HUES64 (cell line): Measurements from ENCODE around the gene FBXW7.

ENCODE experiments used
- H3K27ac ChIP-seq: 2 replicates; pipeline ENCODE4 v1.7.0; 2013; ENCODE audit warnings: low read depth, low read length, inconsistent platforms
- H3K27me3 ChIP-seq: 2 replicates; pipeline ENCODE4 v1.6.1; 2013; ENCODE audit warnings: mild to moderate bottlenecking, low read length; ENCODE audit not compliant: insufficient read depth
- H3K36me3 ChIP-seq: 2 replicates; pipeline ENCODE4 v1.6.1; 2013; ENCODE audit warnings: mild to moderate bottlenecking, low read length; ENCODE audit not compliant: insufficient read depth
- H3K4me1 ChIP-seq: 2 replicates; pipeline ENCODE4 v1.6.1; 2013; ENCODE audit warnings: mild to moderate bottlenecking, low read length, moderate library complexity; ENCODE audit not compliant: insufficient read depth
- H3K4me3 ChIP-seq: 2 replicates; pipeline ENCODE4 v1.5.1; 2013; ENCODE audit warnings: mild to moderate bottlenecking, low read length, moderate library complexity
- H3K9ac ChIP-seq: 2 replicates; pipeline ENCODE4 v1.6.1; 2013; ENCODE audit warnings: mild to moderate bottlenecking, low read depth, low read length
- H3K9me3 ChIP-seq: 2 replicates; pipeline ENCODE4 v1.6.1; 2013; ENCODE audit warnings: low read depth, low read length; ENCODE audit not compliant: insufficient read depth
- WGBS: fragments of 150-250, 120-280 bp; methylation state at CpG from one replicate; pipeline ENCODE4 v1.1.7; 2013; ENCODE audit warnings: missing lambda C conversion rate; 5-methylcytosine and 5-hydroxymethylcytosine counted together

FBXW7 gene

DNA sequence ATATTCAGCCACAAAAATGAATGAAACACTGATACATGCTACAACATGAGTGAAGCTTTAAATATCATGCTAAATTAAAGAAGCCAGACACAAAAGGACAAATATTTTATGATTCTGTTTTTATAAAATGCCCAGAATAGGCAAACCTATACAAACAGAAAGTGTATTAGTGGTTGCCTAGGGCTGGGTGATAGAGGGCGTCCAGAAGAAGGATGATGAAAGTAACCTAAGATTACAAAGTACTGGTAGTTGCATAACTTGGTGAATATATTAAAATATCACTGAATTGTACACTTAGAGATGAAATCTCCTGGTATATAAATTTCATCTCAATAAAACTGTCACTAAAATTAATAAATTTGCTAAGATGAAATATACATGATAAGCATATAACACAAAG, 67.5 kb downstream of the FBXW7 start:
- Histone ChIP-seq H3K36me3 (no peaks in the 10 kb centered on the region), H3K27me3 (no peaks in the 10 kb centered on the region), H3K9me3 (no peaks in the 10 kb centered on the region), H3K27ac (no peak overlapping the region), H3K4me3 (no peak overlapping the region), H3K4me1 (0 out of 2 replicates have a peak, but pooled peaks cover 3% of the 10 kb centered on the region), H3K9ac (no peak overlapping the region)
- no CpG with 5 or more reads among the region's 1 CpG for WGBS

DNA sequence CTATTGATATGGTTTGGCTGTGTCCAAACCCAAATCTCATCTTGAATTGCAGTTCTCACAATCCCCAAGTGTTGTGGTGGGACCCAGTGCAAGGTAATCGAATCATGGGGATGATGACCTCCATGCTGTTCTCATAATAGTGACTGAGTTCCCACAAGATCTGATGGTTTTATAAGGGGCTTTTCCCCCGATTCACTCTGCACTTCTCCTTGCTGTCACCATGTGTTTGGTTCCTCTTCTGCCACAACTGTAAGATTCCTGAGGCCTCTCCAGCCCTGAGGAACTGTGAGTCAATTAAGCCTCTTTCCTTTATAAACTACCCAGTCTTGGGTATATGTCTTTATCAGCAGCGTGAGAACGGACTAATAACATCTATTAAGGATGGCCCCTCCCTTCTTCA, 68.8 kb downstream of the FBXW7 start:
- Histone ChIP-seq H3K27ac (no peak overlapping the region), H3K4me3 (no peak overlapping the region)
- 95% methylated on average over 4 of the region's 4 CpGs for WGBS

DNA sequence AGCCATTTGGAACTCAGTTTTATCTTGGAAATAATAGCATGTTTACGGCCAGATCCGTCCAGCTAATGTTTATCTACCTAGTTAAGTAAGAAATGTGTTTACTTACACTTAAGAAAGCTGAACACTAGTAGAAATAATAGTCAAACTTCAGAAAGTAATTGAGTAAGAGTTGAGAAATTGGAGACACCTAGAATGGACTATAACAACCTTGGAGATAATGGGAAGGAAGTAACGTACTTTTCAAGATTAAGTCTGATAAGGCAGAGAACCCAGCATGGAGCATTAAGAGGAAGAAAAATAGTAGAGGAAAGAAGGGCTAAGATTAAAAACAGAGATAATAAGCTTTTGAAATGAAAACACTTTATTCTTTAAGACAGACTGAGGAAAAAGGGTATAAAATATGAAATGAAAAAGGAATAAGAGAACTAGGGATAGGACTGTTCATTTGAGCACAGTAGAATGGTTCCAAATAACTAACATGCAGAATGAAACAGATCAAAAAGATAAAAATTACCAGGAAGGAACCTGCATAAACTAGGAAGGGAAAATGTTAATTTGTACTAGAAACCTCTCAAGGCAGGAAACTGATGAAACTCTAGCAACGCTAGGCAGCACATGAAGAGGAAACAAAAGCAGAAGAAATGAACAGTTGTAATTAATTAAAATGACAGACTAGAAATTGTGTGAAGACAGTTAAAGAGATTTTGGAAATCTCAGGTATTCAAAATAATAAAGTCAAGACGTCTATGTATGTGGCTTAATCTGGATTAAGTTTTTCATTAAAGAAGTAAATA, 71.7 kb downstream of the FBXW7 start:
- H3K9ac ChIP-seq = no peak overlapping the region
- no peaks in the 10 kb centered on the region for H3K36me3 ChIP-seq

More for the DNA sequence above, 68.8 kb downstream of the FBXW7 start:
- Histone ChIP-seq H3K9me3 (no peaks in the 10 kb centered on the region), H3K27me3 (no peaks in the 10 kb centered on the region), H3K36me3 (no peaks in the 10 kb centered on the region), H3K4me1 (0 out of 2 replicates have a peak, but pooled peaks cover 3% of the 10 kb centered on the region), H3K9ac (no peak overlapping the region)

DNA sequence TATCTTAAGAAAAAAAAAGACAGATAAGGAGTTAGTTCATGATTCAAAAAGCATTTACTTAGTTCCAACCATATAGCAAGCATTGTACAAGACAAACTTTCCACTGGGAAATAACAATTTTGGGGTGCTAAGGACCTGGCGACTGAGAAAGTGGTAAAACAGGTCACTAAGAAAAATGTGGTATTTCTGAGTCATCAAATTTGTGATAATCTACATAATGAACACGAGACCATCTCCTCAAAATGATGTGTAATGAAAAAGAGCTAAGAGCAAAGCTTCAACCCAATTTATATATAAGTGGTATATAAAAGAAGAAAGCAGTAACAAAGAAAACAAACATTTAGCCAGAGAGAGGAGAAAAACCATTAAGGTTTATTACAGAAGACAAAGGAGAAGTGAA, 72.3 kb downstream of the FBXW7 start:
- Histone ChIP-seq H3K4me3 (no peak overlapping the region), H3K9ac (no peak overlapping the region), H3K9me3 (no peaks in the 10 kb centered on the region), H3K27ac (no peak overlapping the region), H3K36me3 (no peaks in the 10 kb centered on the region), H3K27me3 (no peaks in the 10 kb centered on the region), H3K4me1 (0 out of 2 replicates have a peak, but pooled peaks cover 3% of the 10 kb centered on the region)
- WGBS = 92% methylated on average over 1 of the region's 2 CpGs

More for the DNA sequence above, 71.7 kb downstream of the FBXW7 start:
- Histone ChIP-seq H3K27me3 (no peaks in the 10 kb centered on the region), H3K9me3 (no peaks in the 10 kb centered on the region), H3K4me1 (0 out of 2 replicates have a peak, but pooled peaks cover 3% of the 10 kb centered on the region), H3K4me3 (no peak overlapping the region), H3K27ac (no peak overlapping the region)
- 89% methylated on average over 4 of the region's 5 CpGs for WGBS

DNA sequence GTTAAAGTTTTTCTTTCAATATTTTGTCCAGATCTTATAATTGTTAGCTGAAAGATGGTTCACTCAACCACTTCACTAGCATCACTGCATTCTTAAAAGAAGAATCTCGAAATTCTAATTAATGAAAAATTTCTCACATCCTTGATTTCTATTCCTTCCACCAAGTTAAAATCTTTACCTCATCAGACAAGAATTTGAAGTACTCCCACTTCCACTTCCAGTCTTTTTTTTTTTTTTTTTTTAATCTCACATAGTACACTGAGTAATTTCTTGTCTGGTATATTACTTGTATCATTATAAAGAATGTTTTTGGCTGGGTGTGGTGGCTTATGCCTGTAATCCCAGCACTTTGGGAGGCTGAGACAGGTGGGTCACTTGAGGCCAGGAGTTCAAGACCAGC, 73.2 kb downstream of the FBXW7 start:
- Histone ChIP-seq H3K36me3 (no peaks in the 10 kb centered on the region), H3K4me3 (no peak overlapping the region), H3K4me1 (0 out of 2 replicates have a peak, but pooled peaks cover 3% of the 10 kb centered on the region), H3K9ac (no peak overlapping the region), H3K27ac (no peak overlapping the region), H3K27me3 (no peaks in the 10 kb centered on the region), H3K9me3 (no peaks in the 10 kb centered on the region)
- WGBS = 92% methylated on average over 1 of the region's 1 CpG

GRCh38 chr4:152462047-152462446, 73.8 kb downstream of the FBXW7 start:
- Histone ChIP-seq H3K27ac (no peak overlapping the region), H3K4me1 (0 out of 2 replicates have a peak, but pooled peaks cover 3% of the 10 kb centered on the region), H3K9ac (no peak overlapping the region), H3K36me3 (no peaks in the 10 kb centered on the region), H3K27me3 (no peaks in the 10 kb centered on the region), H3K4me3 (no peak overlapping the region), H3K9me3 (no peaks in the 10 kb centered on the region)
- 92% methylated on average over 2 of the region's 2 CpGs for WGBS

GRCh38 chr4:152460488-152460887, 75.4 kb downstream of the FBXW7 start:
- H3K4me1 ChIP-seq = 0 out of 2 replicates have a peak, but pooled peaks cover 3% of the 10 kb centered on the region
- no peaks in the 10 kb centered on the region for H3K27me3 ChIP-seq
- no peak overlapping the region for H3K27ac ChIP-seq
- no peaks in the 10 kb centered on the region for H3K9me3 ChIP-seq
- WGBS = 88% methylated on average over 1 of the region's 1 CpG
- H3K36me3 ChIP-seq = no peaks in the 10 kb centered on the region
- no peak overlapping the region for H3K9ac ChIP-seq
- no peak overlapping the region for H3K4me3 ChIP-seq

DNA sequence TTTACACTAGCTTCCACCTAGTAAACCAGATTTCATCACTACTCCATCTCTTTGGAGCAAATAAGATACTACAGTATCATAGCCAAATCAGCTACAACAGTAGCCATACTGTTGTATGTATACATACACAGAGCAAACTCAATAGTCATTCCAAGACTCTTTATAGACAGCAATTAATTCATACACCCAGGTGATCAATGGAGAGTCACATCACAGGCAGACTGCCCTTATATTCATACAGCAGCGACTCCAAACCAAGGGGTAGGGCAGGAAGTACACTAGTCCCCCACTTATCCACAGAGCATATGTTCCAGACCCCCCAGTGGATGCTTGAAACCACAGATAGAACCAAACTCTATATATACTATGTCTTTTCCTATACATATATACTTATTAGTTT, 76.6 kb downstream of the FBXW7 start:
- Histone ChIP-seq H3K36me3 (no peaks in the 10 kb centered on the region), H3K27me3 (no peaks in the 10 kb centered on the region), H3K9ac (no peak overlapping the region), H3K27ac (no peak overlapping the region), H3K4me1 (0 out of 2 replicates have a peak, but pooled peaks cover 3% of the 10 kb centered on the region), H3K9me3 (no peaks in the 10 kb centered on the region), H3K4me3 (no peak overlapping the region)
- 98% methylated on average over 1 of the region's 1 CpG for WGBS

GRCh38 chr4:152458801-152459302, 77.0 kb downstream of the FBXW7 start:
- H3K27me3 ChIP-seq = no peaks in the 10 kb centered on the region
- H3K27ac ChIP-seq = no peak overlapping the region
- WGBS = 95% methylated on average over 1 of the region's 1 CpG
- H3K4me1 ChIP-seq = 0 out of 2 replicates have a peak, but pooled peaks cover under 1% of the 10 kb centered on the region
- no peaks in the 10 kb centered on the region for H3K9me3 ChIP-seq
- H3K4me3 ChIP-seq = no peak overlapping the region
- no peak overlapping the region for H3K9ac ChIP-seq
- no peaks in the 10 kb centered on the region for H3K36me3 ChIP-seq

DNA sequence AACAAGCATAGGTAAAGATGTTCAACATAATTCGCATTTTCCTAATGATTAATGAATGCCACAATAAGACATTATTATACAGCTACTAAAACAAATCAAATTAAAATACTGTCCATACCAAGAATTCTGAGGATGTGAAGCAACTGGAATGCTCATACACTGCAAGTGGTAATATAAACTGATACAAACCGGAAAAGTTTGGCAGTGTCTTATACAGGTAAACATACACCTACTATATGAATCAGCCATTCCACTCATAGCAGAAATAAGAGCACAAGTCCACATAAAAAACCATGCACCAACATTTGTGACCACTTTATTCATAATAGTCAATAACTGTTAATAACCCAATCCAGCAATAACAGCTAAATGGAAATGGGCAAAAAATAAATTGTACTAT, 79.3 kb downstream of the FBXW7 start:
- no peak overlapping the region for H3K27ac ChIP-seq
- H3K9ac ChIP-seq = no peak overlapping the region
- 98% methylated on average over 2 of the region's 2 CpGs for WGBS
- H3K36me3 ChIP-seq = no peaks in the 10 kb centered on the region
- H3K4me3 ChIP-seq = no peak overlapping the region
- H3K4me1 ChIP-seq = no peaks in the 10 kb centered on the region
- H3K9me3 ChIP-seq = no peaks in the 10 kb centered on the region
- H3K27me3 ChIP-seq = no peaks in the 10 kb centered on the region

GRCh38 chr4:152455311-152455710, 80.6 kb downstream of the FBXW7 start:
- H3K9me3 ChIP-seq = no peaks in the 10 kb centered on the region
- no peak overlapping the region for H3K27ac ChIP-seq
- H3K4me3 ChIP-seq = no peak overlapping the region
- H3K36me3 ChIP-seq = no peaks in the 10 kb centered on the region
- H3K4me1 ChIP-seq = no peaks in the 10 kb centered on the region
- no peak overlapping the region for H3K9ac ChIP-seq
- no peaks in the 10 kb centered on the region for H3K27me3 ChIP-seq
- WGBS = 89% methylated on average over 1 of the region's 2 CpGs
